ENCODE data around the gene BRD2. TPM values are rescaled to one million over a fixed set of nuclear protein-coding genes. Genes with fewer than 3 reads are reported as not detected.
"Not testable (repeated sequence)": the region's sequence is repeated elsewhere in the genome, so short reads cannot be mapped to it uniquely, and the experiment has no call there.

Gene BRD2
- total RNA-seq, 1 donor from 2014 or later, result 306 TPM

- peaks cover 6% of the 10 kb centered on the region for H3K36me3 Mint-ChIP-seq (ENCODE audit: low read depth)
- no peaks in the 10 kb centered on the region for H3K27me3 Mint-ChIP-seq (ENCODE audit: low read depth)
- H3K9me3 Mint-ChIP-seq, result peaks cover 14% of the 10 kb centered on the region
- peak overlapping the region; percentile 77 for H3K4me3 Mint-ChIP-seq (ENCODE audit: low read depth)
- peaks cover 55% of the 10 kb centered on the region for H3K4me1 Mint-ChIP-seq (ENCODE audit: low read depth)
- peak overlapping the region; percentile 91 for H3K27ac Mint-ChIP-seq
- peak; percentile 36 for DNase-seq (ENCODE audit: low spot score)
- intact Hi-C loops (cut with micrococcal nuclease), result loop anchor here (1.0 kb wide), 1 partner anchor 8 kb away; no protein-coding TSS in a partner anchor
These were observed 27.1 kb upstream of the BRD2 start for GRCh38 chr6:32941214-32941768.

DNA sequence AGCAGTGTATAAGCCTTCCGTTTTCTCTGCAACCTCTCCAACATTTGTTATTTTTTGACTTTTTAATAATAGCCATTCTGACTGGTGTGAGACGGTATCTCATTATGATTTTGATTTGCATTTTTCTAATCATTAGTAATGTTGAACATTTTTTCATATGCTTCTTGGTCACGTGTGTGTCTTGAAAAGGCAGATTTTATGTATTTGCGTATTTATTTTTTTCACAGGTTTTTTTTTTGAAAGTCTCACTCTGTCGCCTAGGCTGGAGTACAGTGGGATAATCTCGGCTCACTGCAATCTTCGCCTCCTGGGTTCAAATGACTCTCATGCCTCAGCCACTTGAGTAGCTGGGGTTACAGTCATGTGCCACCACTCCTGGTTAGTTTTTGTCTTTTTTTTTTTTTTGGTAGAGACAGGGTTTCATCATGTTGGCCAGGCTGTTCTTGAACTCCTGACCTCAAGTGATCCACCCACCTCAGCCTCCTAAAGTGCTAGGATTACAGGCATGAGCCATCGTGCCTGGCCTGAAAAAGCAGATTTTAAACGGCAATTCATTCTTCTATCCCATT is 25.8 kb upstream of the BRD2 start:
- not testable (repeated sequence) for H3K4me3 Mint-ChIP-seq (ENCODE audit: low read depth)
- H3K36me3 Mint-ChIP-seq (ENCODE audit: low read depth), result peaks cover 13% of the 10 kb centered on the region

DNA sequence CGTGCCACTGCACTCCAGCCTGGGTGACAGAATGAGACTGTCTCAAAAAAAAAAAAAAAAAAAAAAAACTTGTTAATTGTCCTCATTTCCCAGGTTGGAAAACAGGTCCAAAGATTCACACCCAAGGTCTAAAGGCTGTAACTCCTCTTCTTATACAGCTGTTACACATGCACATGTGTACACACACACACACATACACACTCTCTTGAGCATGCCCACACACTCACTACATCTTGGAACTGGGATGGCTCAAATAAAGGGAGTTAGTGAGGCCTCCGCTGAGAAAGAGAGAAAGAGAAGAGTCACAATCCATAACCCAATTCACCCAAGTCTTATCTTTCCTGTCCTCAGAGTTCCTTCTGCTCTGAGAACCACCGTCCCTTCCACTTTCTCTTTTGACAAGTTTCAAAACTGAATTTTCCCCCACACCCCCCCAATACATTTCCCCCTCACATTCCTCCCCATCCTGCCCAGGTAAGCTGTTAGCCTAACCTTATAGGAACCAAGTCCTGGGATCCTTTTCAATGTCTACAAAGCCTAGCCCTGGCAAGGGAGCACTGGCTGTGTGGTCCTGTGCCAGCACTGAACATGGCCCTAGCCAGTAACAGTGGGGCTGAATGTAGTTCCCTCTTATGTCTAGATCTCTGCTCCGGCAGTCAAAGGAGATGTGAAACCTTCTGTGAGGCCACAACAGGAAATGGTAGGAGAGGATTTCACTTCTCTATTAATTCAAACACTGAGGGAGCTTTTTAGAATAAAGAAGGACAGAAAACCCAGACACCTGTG is 24.3 kb upstream of the BRD2 start:
- Mint-ChIP-seq H3K4me1 (ENCODE audit: low read depth) (peaks cover 60% of the 10 kb centered on the region), H3K9me3 (peaks cover 21% of the 10 kb centered on the region), H3K4me3 (ENCODE audit: low read depth) (peak overlapping the region; percentile 82), H3K36me3 (ENCODE audit: low read depth) (peaks cover 18% of the 10 kb centered on the region), H3K27me3 (ENCODE audit: low read depth) (no peaks in the 10 kb centered on the region), H3K27ac (peak overlapping the region; percentile 87)
- intact Hi-C loops (cut with micrococcal nuclease), result loop anchor here (1.0 to 2.0 kb wide), 4 partner anchors 9 to 105 kb away; partner anchors contain the start of genes BRD2, HLA-DMA and TAP2
- peak; percentile 34 for DNase-seq (ENCODE audit: low spot score)

More for the DNA sequence above, 25.8 kb upstream of the BRD2 start:
- DNase-seq (ENCODE audit: low spot score); H3K27ac Mint-ChIP-seq; H3K27me3 Mint-ChIP-seq (ENCODE audit: low read depth); intact Hi-C loops (cut with micrococcal nuclease): not testable (repeated sequence)
- Mint-ChIP-seq H3K9me3 (peaks cover 21% of the 10 kb centered on the region), H3K4me1 (ENCODE audit: low read depth) (peaks cover 61% of the 10 kb centered on the region)

DNA sequence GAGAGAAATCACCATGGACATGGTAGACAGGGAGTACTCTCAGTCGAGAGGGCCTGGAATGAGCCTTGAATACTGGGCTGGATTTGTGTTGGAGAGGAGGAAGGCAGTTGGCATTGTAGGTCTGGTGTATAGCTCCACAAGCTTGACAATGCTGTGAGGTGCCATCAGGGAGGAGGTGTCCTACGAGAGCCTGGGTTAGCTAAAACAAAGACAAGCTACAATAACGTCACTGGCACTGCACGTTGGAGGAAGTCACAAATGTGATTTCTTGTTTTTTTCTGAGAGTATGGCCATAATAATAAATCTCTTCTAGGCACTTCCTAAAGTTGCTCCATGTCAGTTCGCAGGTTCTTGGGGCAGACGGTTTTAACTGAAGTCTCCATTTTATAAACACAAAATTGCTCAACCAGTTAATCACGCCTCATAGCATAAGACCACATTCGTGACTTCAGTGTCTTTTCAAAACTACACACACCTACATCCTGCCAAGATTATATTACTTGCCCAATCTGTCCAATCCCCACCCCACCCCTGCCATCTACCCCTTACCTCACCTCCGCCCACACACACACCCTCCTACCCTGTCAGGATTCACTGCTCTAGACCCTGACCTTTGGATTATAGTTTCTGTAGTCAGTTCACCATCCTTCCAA is 23.2 kb upstream of the BRD2 start:
- Mint-ChIP-seq H3K4me1 (ENCODE audit: low read depth) (peaks cover 66% of the 10 kb centered on the region), H3K27ac (peak overlapping the region; percentile 9), H3K27me3 (ENCODE audit: low read depth) (no peaks in the 10 kb centered on the region), H3K36me3 (ENCODE audit: low read depth) (peaks cover 20% of the 10 kb centered on the region), H3K4me3 (ENCODE audit: low read depth) (no peak overlapping the region), H3K9me3 (peaks cover 21% of the 10 kb centered on the region)
- DNase-seq (ENCODE audit: low spot score), result no peak
- intact Hi-C loops (cut with micrococcal nuclease), result loop anchor here (2.0 kb wide), 3 partner anchors 24 to 106 kb away; partner anchors contain the start of genes BRD2 and TAP2

DNA sequence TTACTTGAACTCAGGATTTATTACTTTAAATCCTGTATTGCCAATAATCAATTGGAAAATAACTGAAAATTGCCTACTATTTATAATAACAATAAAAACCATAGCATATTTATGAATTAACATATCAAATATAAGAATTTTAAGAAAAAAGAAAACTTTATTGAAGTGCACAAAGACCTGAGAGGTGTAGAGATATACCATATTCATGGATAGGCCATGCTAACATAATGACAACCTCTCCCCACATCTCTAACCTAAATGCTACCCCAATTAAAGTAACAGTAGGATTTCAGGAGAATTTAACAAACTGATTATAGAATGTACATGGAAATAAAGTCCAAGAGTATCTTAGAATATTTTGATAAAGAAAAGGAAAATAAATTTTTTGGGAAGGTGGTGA is 22.4 kb upstream of the BRD2 start:
- Mint-ChIP-seq H3K4me3 (ENCODE audit: low read depth) (no peak overlapping the region), H3K9me3 (peaks cover 21% of the 10 kb centered on the region), H3K4me1 (ENCODE audit: low read depth) (peaks cover 60% of the 10 kb centered on the region), H3K27ac (no peak overlapping the region), H3K27me3 (ENCODE audit: low read depth) (no peaks in the 10 kb centered on the region), H3K36me3 (ENCODE audit: low read depth) (peaks cover 20% of the 10 kb centered on the region)
- no peak for DNase-seq (ENCODE audit: low spot score)
- intact Hi-C loops (cut with micrococcal nuclease), result loop anchor here (2.0 kb wide), 4 partner anchors 13 to 107 kb away; partner anchors contain the start of genes BRD2 and TAP2

DNA sequence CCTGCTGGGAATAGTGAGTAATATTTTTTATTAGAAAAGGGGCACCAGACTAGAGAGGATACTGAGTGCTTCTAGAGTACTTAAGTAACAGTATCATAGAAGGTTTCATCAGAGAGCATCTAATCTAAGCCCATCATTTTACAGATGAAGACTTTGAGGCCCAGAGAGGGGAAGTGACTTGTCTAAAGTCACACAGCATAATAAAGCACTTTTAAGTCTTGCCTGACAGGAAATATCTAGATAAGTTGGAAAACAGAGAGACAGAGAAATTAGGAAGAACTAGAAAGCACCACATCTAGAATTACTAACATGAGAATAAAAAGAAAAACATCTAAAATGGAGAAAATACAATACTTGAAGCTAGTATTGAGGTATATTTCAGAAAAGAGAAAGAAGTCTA is 21.5 kb upstream of the BRD2 start:
- intact Hi-C loops (cut with micrococcal nuclease), result loop anchor here (2.0 kb wide), 1 partner anchor 14 kb away; no protein-coding TSS in a partner anchor
- Mint-ChIP-seq H3K27ac (no peak overlapping the region), H3K4me3 (ENCODE audit: low read depth) (no peak overlapping the region), H3K9me3 (peaks cover 21% of the 10 kb centered on the region), H3K4me1 (ENCODE audit: low read depth) (peaks cover 53% of the 10 kb centered on the region), H3K36me3 (ENCODE audit: low read depth) (peaks cover 20% of the 10 kb centered on the region), H3K27me3 (ENCODE audit: low read depth) (no peaks in the 10 kb centered on the region)
- DNase-seq (ENCODE audit: low spot score), result no peak

- Mint-ChIP-seq H3K27ac (no peak overlapping the region), H3K4me1 (ENCODE audit: low read depth) (peaks cover 53% of the 10 kb centered on the region), H3K27me3 (ENCODE audit: low read depth) (no peaks in the 10 kb centered on the region), H3K36me3 (ENCODE audit: low read depth) (peaks cover 20% of the 10 kb centered on the region), H3K4me3 (ENCODE audit: low read depth) (no peak overlapping the region), H3K9me3 (peaks cover 21% of the 10 kb centered on the region)
- DNase-seq (ENCODE audit: low spot score), result no peak
- intact Hi-C loops (cut with micrococcal nuclease), result loop anchor here (2.0 kb wide), 1 partner anchor 15 kb away; no protein-coding TSS in a partner anchor
These were observed 20.6 kb upstream of the BRD2 start for GRCh38 chr6:32947552-32948465.

DNA sequence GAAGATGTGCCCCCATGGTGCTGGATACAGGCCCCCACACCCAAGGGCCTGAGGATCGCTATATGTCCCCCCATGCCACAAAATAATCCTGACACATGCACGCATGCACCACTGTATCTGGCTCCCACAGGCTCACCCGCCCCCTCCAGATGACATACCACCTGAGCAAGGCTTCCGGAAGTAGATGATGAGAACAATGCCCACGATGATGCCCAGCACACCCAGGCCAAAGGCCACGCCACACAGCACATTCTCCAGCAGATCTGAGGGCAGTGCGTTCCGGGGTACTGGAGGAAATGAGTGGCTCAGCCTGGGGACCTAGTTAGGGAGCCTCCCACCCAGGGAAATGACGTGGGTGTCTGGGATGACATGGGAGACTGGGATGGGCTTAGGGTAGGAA is 19.3 kb upstream of the BRD2 start:
- H3K36me3 Mint-ChIP-seq (ENCODE audit: low read depth), result peaks cover 20% of the 10 kb centered on the region
- H3K27ac Mint-ChIP-seq, result no peak overlapping the region
- DNase-seq (ENCODE audit: low spot score), result no peak
- H3K9me3 Mint-ChIP-seq, result peaks cover 21% of the 10 kb centered on the region
- peaks cover 56% of the 10 kb centered on the region for H3K4me1 Mint-ChIP-seq (ENCODE audit: low read depth)
- intact Hi-C loops (cut with micrococcal nuclease), result no loop called here
- no peaks in the 10 kb centered on the region for H3K27me3 Mint-ChIP-seq (ENCODE audit: low read depth)
- no peak overlapping the region for H3K4me3 Mint-ChIP-seq (ENCODE audit: low read depth)

- DNase-seq (ENCODE audit: low spot score), result no peak
- intact Hi-C loops (cut with micrococcal nuclease), result no loop called here
- H3K27me3 Mint-ChIP-seq (ENCODE audit: low read depth), result no peaks in the 10 kb centered on the region
- H3K4me1 Mint-ChIP-seq (ENCODE audit: low read depth), result peaks cover 53% of the 10 kb centered on the region
- H3K9me3 Mint-ChIP-seq, result peaks cover 19% of the 10 kb centered on the region
- peaks cover 20% of the 10 kb centered on the region for H3K36me3 Mint-ChIP-seq (ENCODE audit: low read depth)
- H3K4me3 Mint-ChIP-seq (ENCODE audit: low read depth), result no peak overlapping the region
- no peak overlapping the region for H3K27ac Mint-ChIP-seq
These were observed 18.4 kb upstream of the BRD2 start for GRCh38 chr6:32950010-32950409.

GRCh38 chr6:32950449-32950848 is 17.9 kb upstream of the BRD2 start:
- Mint-ChIP-seq H3K4me1 (ENCODE audit: low read depth) (peaks cover 53% of the 10 kb centered on the region), H3K4me3 (ENCODE audit: low read depth) (no peak overlapping the region), H3K27ac (no peak overlapping the region), H3K9me3 (peaks cover 14% of the 10 kb centered on the region), H3K27me3 (ENCODE audit: low read depth) (no peaks in the 10 kb centered on the region), H3K36me3 (ENCODE audit: low read depth) (peaks cover 17% of the 10 kb centered on the region)
- no peak for DNase-seq (ENCODE audit: low spot score)
- intact Hi-C loops (cut with micrococcal nuclease), result no loop called here

GRCh38 chr6:32952817-32953739 is 15.3 kb upstream of the BRD2 start, which contains the start of gene HLA-DMA:
Gene HLA-DMA (minus strand): TSS chr6:32953097. CDS start chr6:32953036, 61 bp downstream.
- no peaks in the 10 kb centered on the region for H3K9me3 Mint-ChIP-seq
- peaks cover 45% of the 10 kb centered on the region for H3K4me1 Mint-ChIP-seq (ENCODE audit: low read depth)
- intact Hi-C loops (cut with micrococcal nuclease), result loop anchor here (1.0 kb wide), 1 partner anchor 9 kb away; no protein-coding TSS in a partner anchor
- H3K36me3 Mint-ChIP-seq (ENCODE audit: low read depth), result peaks cover 6% of the 10 kb centered on the region
- peak; percentile 76 for DNase-seq (ENCODE audit: low spot score)
- no peaks in the 10 kb centered on the region for H3K27me3 Mint-ChIP-seq (ENCODE audit: low read depth)
- peak within 1 kb of the TSS; percentile 79 for H3K27ac Mint-ChIP-seq
- peak within 1 kb of the TSS; percentile 80 for H3K4me3 Mint-ChIP-seq (ENCODE audit: low read depth)
